Left lung (tissue), 10 donors: ENCODE data around the gene CDV3. TPM values are rescaled to one million over a fixed set of nuclear protein-coding genes. Genes with fewer than 3 reads are reported as not detected.

Experiments used
- ATAC-seq: fragments of 200-7000 bp; cut with Tn5 transposase; one replicate; pipeline ENCODE4 v1.9.1; 2020; ENCODE audit warnings: moderate library complexity
- DNase-seq, 4 donors: peaks; one replicate each; pipeline ENCODE4 v3.0.0-alpha.2; 2013 to 2020
- H3K27ac ChIP-seq, 2 donors: fragments of 200-600 bp; sonication (generic) in 1 of 2; one replicate each; pipeline versions ENCODE4 v1.5.0 to v1.8.0; 2020 to 2021
- H3K27me3 ChIP-seq, 2 donors: fragments of 200-600 bp; sonication (generic) in 1 of 2; one replicate each; pipeline versions ENCODE4 v1.5.0 to v1.8.0; 2020 to 2021
- H3K36me3 ChIP-seq, 2 donors: fragments of 200-600 bp; sonication (generic) in 1 of 2; one replicate each; pipeline versions ENCODE4 v1.5.0 to v1.8.0; 2020 to 2021
- H3K4me1 ChIP-seq, 2 donors: fragments of 200-600 bp; one replicate each; pipeline ENCODE4 v1.8.0; 2021
- H3K4me3 ChIP-seq, 2 donors: fragments of 200-600 bp; sonication (generic) in 1 of 2; one replicate each; pipeline versions ENCODE4 v1.5.0 to v1.8.0; 2020 to 2021; ENCODE audit warnings: mild to moderate bottlenecking in 1 of 2
- H3K9me3 ChIP-seq, 2 donors: fragments of 200-600 bp; sonication (generic) in 1 of 2; one replicate each; pipeline versions ENCODE4 v1.5.0 to v1.8.0; 2020 to 2021
- intact Hi-C, 2 donors: fragments of 100-400 bp; cut with DNase I; formaldehyde crosslinking; loops; one replicate each; pipeline versions ENCODE4 v1.11.2 to v1.14.2; 2022
- polyA plus RNA-seq, 6 donors: library from polyadenylated mRNA; unstranded; fragments of 120-200 nt; gene quantifications; one replicate each; pipeline ENCODE4 v1.2.1, GENCODE V29; 2013; ENCODE audit not compliant: insufficient read length in 6 of 6
- total RNA-seq, 2 donors: library from RNA; stranded (reverse); fragmentation: NEBNext Ultra II Directional; extraction: Animal tissue kit (Norgen Biotek cat#: 25700); gene quantifications; one replicate each; pipeline ENCODE4 v1.2.1, GENCODE V29; 2021
- TF ChIP-seq, protein P1 (sequence below), 2 donors: fragments of 200-600 bp; sonication (generic) in 1 of 2; IDR thresholded peaks; one replicate each; pipeline versions ENCODE4 v1.5.0 to v1.8.0; 2021; ENCODE audit warnings: antibody characterized with exemption in 2 of 2
- donor health status: DM: no; HTN: yes; CAD: no.
- donor health status: DM: no; HTN: no; CAD: no.

The CDV3 gene
- total and polyA plus RNA-seq, 8 donors, result 106 to 173 (median 115) TPM

DNA sequence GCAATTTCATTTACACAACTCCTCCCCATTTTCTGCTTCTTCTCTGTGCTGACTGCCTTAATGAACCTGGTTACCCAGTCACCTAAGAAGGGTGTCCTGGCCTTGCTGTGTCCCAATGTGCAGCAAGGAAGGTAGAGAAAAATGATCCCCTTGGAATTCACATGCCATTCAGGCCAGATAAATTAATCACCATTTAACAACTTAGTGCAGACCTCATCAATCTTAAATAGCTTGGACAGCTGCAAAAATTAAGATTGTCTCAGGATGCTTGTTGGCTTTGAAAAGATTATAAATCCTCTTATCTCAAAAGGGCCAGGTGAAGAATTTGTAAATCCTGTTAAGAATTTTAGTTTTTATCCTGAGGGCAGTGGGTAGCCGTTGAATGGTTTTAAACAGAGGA, 9.7 kb upstream of the CDV3 start:
- DNase-seq (no peak), ATAC-seq (no peak)
- H3K9me3 ChIP-seq, result peaks cover 0 to 1% of the 10 kb centered on the region in 2 donors

DNA sequence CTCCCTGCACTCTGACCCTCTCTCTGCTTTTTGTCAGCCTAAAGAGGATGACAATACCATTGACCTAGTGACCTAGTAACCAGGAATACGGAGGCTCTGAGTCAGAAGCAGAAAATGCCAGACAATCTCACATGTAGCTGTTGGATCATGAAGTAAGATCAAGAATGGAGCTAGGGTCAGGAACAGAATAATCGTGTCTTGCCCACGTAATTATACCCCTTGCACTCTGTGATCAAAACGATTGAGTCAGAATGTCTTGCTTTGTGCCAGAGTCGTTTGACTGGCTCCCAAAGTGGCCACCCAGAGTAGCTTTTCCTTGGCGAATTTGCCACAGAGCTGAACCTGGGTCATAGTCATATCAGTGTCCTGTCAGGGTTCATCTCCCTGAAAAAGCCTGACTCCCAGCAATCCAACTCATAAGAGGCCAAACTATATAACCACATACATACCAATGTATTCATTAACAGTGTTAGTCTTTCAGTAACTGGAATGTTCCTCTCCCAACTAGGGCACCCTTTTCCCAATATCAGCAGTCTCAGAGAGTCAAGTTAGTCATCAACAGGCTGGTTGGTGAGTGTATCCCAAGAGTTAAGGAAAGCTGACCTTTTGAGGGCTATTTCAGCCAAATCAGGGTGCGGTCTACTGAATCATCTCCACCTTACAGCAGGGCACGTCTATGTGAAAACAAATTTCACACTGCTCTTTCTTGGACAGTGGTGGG, 5.0 kb upstream of the CDV3 start:
- no peaks in the 10 kb centered on the region for H3K9me3 ChIP-seq
- no peaks in the 10 kb centered on the region for H3K36me3 ChIP-seq
- no peak for DNase-seq
- peaks cover 11 to 41% of the 10 kb centered on the region in 2 donors for H3K4me1 ChIP-seq
- H3K27ac ChIP-seq, result peak overlapping the region in 1 of 2 donors; percentile 97
- intact Hi-C loops, result no loop called here
- H3K27me3 ChIP-seq, result no peaks in the 10 kb centered on the region
- no peak overlapping the region for H3K4me3 ChIP-seq
- no peak for ATAC-seq
- TF ChIP-seq, protein P1, sequence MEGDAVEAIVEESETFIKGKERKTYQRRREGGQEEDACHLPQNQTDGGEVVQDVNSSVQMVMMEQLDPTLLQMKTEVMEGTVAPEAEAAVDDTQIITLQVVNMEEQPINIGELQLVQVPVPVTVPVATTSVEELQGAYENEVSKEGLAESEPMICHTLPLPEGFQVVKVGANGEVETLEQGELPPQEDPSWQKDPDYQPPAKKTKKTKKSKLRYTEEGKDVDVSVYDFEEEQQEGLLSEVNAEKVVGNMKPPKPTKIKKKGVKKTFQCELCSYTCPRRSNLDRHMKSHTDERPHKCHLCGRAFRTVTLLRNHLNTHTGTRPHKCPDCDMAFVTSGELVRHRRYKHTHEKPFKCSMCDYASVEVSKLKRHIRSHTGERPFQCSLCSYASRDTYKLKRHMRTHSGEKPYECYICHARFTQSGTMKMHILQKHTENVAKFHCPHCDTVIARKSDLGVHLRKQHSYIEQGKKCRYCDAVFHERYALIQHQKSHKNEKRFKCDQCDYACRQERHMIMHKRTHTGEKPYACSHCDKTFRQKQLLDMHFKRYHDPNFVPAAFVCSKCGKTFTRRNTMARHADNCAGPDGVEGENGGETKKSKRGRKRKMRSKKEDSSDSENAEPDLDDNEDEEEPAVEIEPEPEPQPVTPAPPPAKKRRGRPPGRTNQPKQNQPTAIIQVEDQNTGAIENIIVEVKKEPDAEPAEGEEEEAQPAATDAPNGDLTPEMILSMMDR (IDR thresholded peaks at IDR 0.05), result no peak

More for the DNA sequence above, 9.7 kb upstream of the CDV3 start:
- no peak overlapping the region for H3K4me3 ChIP-seq
- intact Hi-C loops, result no loop called here
- H3K4me1 ChIP-seq, result peaks cover 0 to 7% of the 10 kb centered on the region in 2 donors
- H3K27ac ChIP-seq, result no peak overlapping the region
- no peaks in the 10 kb centered on the region for H3K27me3 ChIP-seq
- TF ChIP-seq, protein P1 (IDR thresholded peaks at IDR 0.05), result no peak
- H3K36me3 ChIP-seq, result no peaks in the 10 kb centered on the region

DNA sequence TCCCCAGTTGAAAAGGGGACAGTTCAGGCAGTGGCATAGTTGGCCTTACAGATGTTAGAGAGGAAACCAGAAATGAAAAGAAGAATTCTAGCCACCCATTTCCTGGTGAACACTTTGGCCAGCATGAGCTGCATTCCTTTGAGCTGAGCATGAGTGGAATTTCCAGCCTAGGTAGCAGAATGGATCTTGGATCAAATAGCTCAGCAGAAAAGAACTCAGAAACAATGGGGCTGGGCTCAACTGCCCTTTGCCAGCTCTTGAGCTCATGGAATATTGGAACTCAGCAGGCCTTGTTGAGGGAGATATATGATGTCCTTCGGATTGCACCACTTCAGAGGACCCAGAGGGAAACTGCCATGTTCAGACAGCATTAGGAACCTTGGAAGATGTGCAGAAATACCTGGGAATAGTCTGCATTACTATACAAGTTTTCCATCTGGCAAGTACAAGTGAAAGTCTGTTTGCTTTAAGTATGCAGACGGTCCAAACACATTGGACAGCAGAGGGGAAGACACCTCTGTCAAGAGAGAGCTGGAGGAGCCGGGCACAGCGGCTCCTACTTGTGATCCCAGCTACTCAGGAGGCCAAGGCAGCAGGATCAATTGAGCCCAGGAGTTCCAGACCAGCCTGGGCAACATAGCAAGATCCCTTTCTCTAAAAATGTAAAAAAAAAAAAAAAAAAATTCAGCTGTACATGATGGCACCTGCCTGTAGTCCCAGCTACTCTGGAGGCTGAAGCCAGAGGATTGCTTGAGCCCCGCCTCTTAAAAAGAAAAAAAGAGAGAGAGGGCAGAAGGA, 3.1 kb upstream of the CDV3 start:
- no peaks in the 10 kb centered on the region for H3K27me3 ChIP-seq
- ATAC-seq, result peak; percentile 4
- no peaks in the 10 kb centered on the region for H3K9me3 ChIP-seq
- intact Hi-C loops, result no loop called here
- peak in 1 of 4 donors; percentile 33 for DNase-seq
- peak overlapping the region; percentile 72 to 97 for H3K27ac ChIP-seq
- no peak overlapping the region for H3K4me3 ChIP-seq
- peaks cover 0 to 2% of the 10 kb centered on the region in 2 donors for H3K36me3 ChIP-seq
- TF ChIP-seq, protein P1 (IDR thresholded peaks at IDR 0.05), result no peak
- peaks cover 15 to 46% of the 10 kb centered on the region in 2 donors for H3K4me1 ChIP-seq

DNA sequence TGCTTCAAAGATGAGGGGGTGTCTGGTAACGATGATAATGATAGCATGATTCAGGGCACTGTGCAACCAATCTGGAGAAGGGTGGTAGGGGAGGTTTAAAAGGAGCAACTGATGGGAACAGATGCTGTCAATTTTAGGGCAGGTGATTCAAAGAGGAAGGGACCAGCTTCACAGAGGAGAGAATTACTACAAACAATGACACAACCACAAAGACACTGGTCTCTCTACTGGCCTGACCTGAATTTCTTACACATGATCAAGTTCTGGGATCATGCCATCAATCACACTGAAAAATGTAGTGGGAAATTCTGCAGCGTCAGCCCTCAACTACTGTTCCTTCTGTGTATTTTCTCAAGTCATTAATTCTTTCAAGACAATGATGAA, 2.6 kb upstream of the CDV3 start:
- Histone ChIP-seq H3K4me3 (no peak overlapping the region), H3K36me3 (peaks cover 0 to 8% of the 10 kb centered on the region in 2 donors), H3K27ac (peak overlapping the region in 1 of 2 donors; percentile 97), H3K4me1 (peaks cover 20 to 52% of the 10 kb centered on the region in 2 donors), H3K27me3 (no peaks in the 10 kb centered on the region), H3K9me3 (no peaks in the 10 kb centered on the region)
- DNase-seq (no peak), ATAC-seq (no peak)
- intact Hi-C loops, result no loop called here
- TF ChIP-seq, protein P1 (IDR thresholded peaks at IDR 0.05), result no peak
